Progenitor cell of endocrine pancreas (in vitro differentiated cells): ENCODE results near the gene SP6. TPM values are rescaled to one million over a fixed set of nuclear protein-coding genes. Genes with fewer than 3 reads are reported as not detected.
A peak's percentile ranks its signal among the peaks of the same experiment; 100 is the strongest.

Experiments used
- DNase-seq: peaks from one replicate; pipeline ENCODE4 v3.0.0; 2021; ENCODE audit warnings: low spot score; ENCODE audit not compliant: unreplicated experiment
- H3K27ac Mint-ChIP-seq: 2 replicates; pipeline ENCODE4 v1.8.0; 2021; ENCODE audit warnings: mild to moderate bottlenecking, moderate library complexity, mixed read lengths
- H3K27me3 Mint-ChIP-seq: 2 replicates; pipeline ENCODE4 v1.8.0; 2021; ENCODE audit warnings: mixed read lengths
- H3K36me3 Mint-ChIP-seq: 2 replicates; pipeline ENCODE4 v1.8.0; 2022; ENCODE audit warnings: mixed read lengths; ENCODE audit not compliant: insufficient read depth
- H3K4me1 Mint-ChIP-seq: 2 replicates; pipeline ENCODE4 v1.8.0; 2021; ENCODE audit warnings: low read depth, mixed read lengths
- H3K4me3 Mint-ChIP-seq: 2 replicates; pipeline ENCODE4 v1.8.0; 2021; ENCODE audit warnings: low read depth, mild to moderate bottlenecking, moderate library complexity, mixed read lengths
- H3K9me3 Mint-ChIP-seq: 2 replicates; pipeline ENCODE4 v1.8.0; 2021; ENCODE audit warnings: low read depth, mixed read lengths
- CTCF ChIP-seq: fragments of 200-600 bp; sonication (generic); IDR thresholded peaks from one replicate; pipeline ENCODE4 v1.5.0; 2021; ENCODE audit warnings: antibody characterized with exemption, mild to moderate bottlenecking; ENCODE audit not compliant: unreplicated experiment
- total RNA-seq: library from RNA; stranded (reverse); gene quantifications from 2 replicates; pipeline ENCODE4 v1.2.1, GENCODE V29; 2021

SP6 gene
- total RNA-seq, 1 donor from 2014 or later, result 0.74 TPM

- H3K4me1 Mint-ChIP-seq, result peaks cover 23% of the 10 kb centered on the region
- peak within 1 kb of the TSS; percentile 98 for H3K27ac Mint-ChIP-seq
- peak; percentile 26 for TF ChIP-seq CTCF
- H3K9me3 Mint-ChIP-seq, result no peaks in the 10 kb centered on the region
- H3K27me3 Mint-ChIP-seq, result no peaks in the 10 kb centered on the region
- peak; percentile 100 for DNase-seq
- peaks cover 2% of the 10 kb centered on the region for H3K36me3 Mint-ChIP-seq
- H3K4me3 Mint-ChIP-seq, result peak within 1 kb of the TSS; percentile 96
These were observed 45.1 kb upstream of the SP6 start, which contains the start of gene SP2 for GRCh38 chr17:47895856-47896671. Gene SP2 (plus strand): TSS chr17:47896236. CDS start chr17:47896287, 51 bp downstream.

- Mint-ChIP-seq H3K27me3 (no peaks in the 10 kb centered on the region), H3K27ac (peak overlapping the region; percentile 98), H3K4me1 (peaks cover 23% of the 10 kb centered on the region), H3K9me3 (no peaks in the 10 kb centered on the region), H3K4me3 (peak overlapping the region; percentile 96), H3K36me3 (peaks cover 2% of the 10 kb centered on the region)
- DNase-seq, result no peak
- TF ChIP-seq CTCF, result no peak
These were observed 44.4 kb upstream of the SP6 start for GRCh38 chr17:47895347-47895855.

GRCh38 chr17:47894498-47895346 lies 43.8 kb upstream of the SP6 start:
- peaks cover 23% of the 10 kb centered on the region for H3K4me1 Mint-ChIP-seq
- H3K4me3 Mint-ChIP-seq, result peak overlapping the region; percentile 96
- no peaks in the 10 kb centered on the region for H3K9me3 Mint-ChIP-seq
- no peaks in the 10 kb centered on the region for H3K27me3 Mint-ChIP-seq
- H3K27ac Mint-ChIP-seq, result peak overlapping the region; percentile 98
- no peak for DNase-seq
- peaks cover 2% of the 10 kb centered on the region for H3K36me3 Mint-ChIP-seq
- no peak for TF ChIP-seq CTCF

- no peak overlapping the region for H3K4me3 Mint-ChIP-seq
- DNase-seq, result no peak
- no peaks in the 10 kb centered on the region for H3K9me3 Mint-ChIP-seq
- TF ChIP-seq CTCF, result no peak
- no peak overlapping the region for H3K27ac Mint-ChIP-seq
- no peaks in the 10 kb centered on the region for H3K27me3 Mint-ChIP-seq
- H3K36me3 Mint-ChIP-seq, result no peaks in the 10 kb centered on the region
- peaks cover 14% of the 10 kb centered on the region for H3K4me1 Mint-ChIP-seq
These were observed 40.7 kb upstream of the SP6 start for GRCh38 chr17:47891545-47892088.
